ENCODE measurements around the gene DDI2.
"Not testable (repeated sequence)": the region's sequence is repeated elsewhere in the genome, so short reads cannot be mapped to it uniquely, and the experiment has no call there.

DDI2 gene

GRCh38 chr1:15617173-15618076 is at the start of gene DDI2:
TSS of gene DDI2 (plus strand) at chr1:15617458. CDS start at chr1:15617671, 213 bp downstream.
- DNase-seq = peak; percentile 95

GRCh38 chr1:15568387-15569073 is 48.7 kb upstream of the DDI2 start:
- no peak for DNase-seq

GRCh38 chr1:15570861-15571260 is 46.4 kb upstream of the DDI2 start:
- no peak for DNase-seq

- DNase-seq = no peak
Observed at GRCh38 chr1:15571266-15571665, 46.0 kb upstream of the DDI2 start.

GRCh38 chr1:15573477-15573876 is 43.8 kb upstream of the DDI2 start:
- DNase-seq = no peak

GRCh38 chr1:15574741-15575140 is 42.5 kb upstream of the DDI2 start:
- no peak for DNase-seq

GRCh38 chr1:15575549-15576150 is 41.6 kb upstream of the DDI2 start:
- DNase-seq = no peak

- no peak for DNase-seq
Observed at GRCh38 chr1:15577691-15578090, 39.6 kb upstream of the DDI2 start.

GRCh38 chr1:15578921-15579682 is 38.2 kb upstream of the DDI2 start:
- DNase-seq = peak; percentile 22

GRCh38 chr1:15579683-15580047 is 37.6 kb upstream of the DDI2 start:
- DNase-seq = no peak

- no peak for DNase-seq
Observed at GRCh38 chr1:15583016-15583706, 34.1 kb upstream of the DDI2 start.

- peak; percentile 71 for DNase-seq
Observed at GRCh38 chr1:15584489-15585363, 32.5 kb upstream of the DDI2 start, which contains the start of gene AGMAT. TSS of gene AGMAT (minus strand) at chr1:15585051. CDS start at chr1:15584967, 84 bp downstream.

GRCh38 chr1:15592285-15592684 is 25.0 kb upstream of the DDI2 start:
- DNase-seq = no peak

GRCh38 chr1:15595809-15596617 is 21.2 kb upstream of the DDI2 start:
- DNase-seq = no peak

- DNase-seq = no peak
Observed at GRCh38 chr1:15598436-15598835, 18.8 kb upstream of the DDI2 start.

GRCh38 chr1:15603050-15603965 is 13.9 kb upstream of the DDI2 start:
- DNase-seq = peak; percentile 93

GRCh38 chr1:15603966-15604282 is 13.3 kb upstream of the DDI2 start:
- not testable (repeated sequence) for DNase-seq

- DNase-seq = not testable (repeated sequence)
Observed at GRCh38 chr1:15604400-15604799, 12.9 kb upstream of the DDI2 start.
